ENCODE measurements around the gene ASB2.

Gene ASB2

GRCh38 chr14:94016446-94016976 is 40.1 kb upstream of the ASB2 start:
- Histone ChIP-seq H3K27ac (ENCODE audit: low read length) (no peak overlapping the region), H3K79me2 (ENCODE audit: insufficient read depth, low read length) (no peaks in the 10 kb centered on the region), H3K4me2 (ENCODE audit: insufficient read depth, low read length) (no peak overlapping the region), H3K27me3 (ENCODE audit: insufficient read depth, low read length, poor library complexity) (peaks cover 5% of the 10 kb centered on the region), H2AFZ (ENCODE audit: low read depth, low read length) (no peak overlapping the region), H3K9me3 (ENCODE audit: insufficient read depth, low read length, severe bottlenecking) (no peaks in the 10 kb centered on the region), H3K4me1 (ENCODE audit: insufficient read depth, low read length) (no peaks in the 10 kb centered on the region), H3K4me3 (ENCODE audit: low read depth in 1 of 2, low read length in 2 of 2) (no peak overlapping the region), H3K36me3 (ENCODE audit: insufficient read depth, low read length) (no peaks in the 10 kb centered on the region), H4K20me1 (ENCODE audit: insufficient read depth, low read length) (peaks cover 4% of the 10 kb centered on the region; the same call in 1 of the 2 replicates), H3K9ac (ENCODE audit: low read depth, low read length) (no peak overlapping the region)
- no peak for ATAC-seq (ENCODE audit: insufficient read depth, low read depth)
- DNase-seq, result no peak
- TF ChIP-seq CTCF (IDR thresholded peaks at IDR 0.05; ENCODE audit: borderline replicate concordance, extremely low read depth, low read length, poor library complexity, severe bottlenecking) (no peak), EZH2 (IDR thresholded peaks at IDR 0.05; ENCODE audit: borderline replicate concordance, low read depth, low read length, severe bottlenecking) (no peak)

- TF ChIP-seq EZH2 (IDR thresholded peaks at IDR 0.05; ENCODE audit: borderline replicate concordance, low read depth, low read length, severe bottlenecking), result no peak
- no peak for TF ChIP-seq CTCF (IDR thresholded peaks at IDR 0.05; ENCODE audit: borderline replicate concordance, extremely low read depth, low read length, poor library complexity, severe bottlenecking)
- Histone ChIP-seq H3K36me3 (ENCODE audit: insufficient read depth, low read length) (no peaks in the 10 kb centered on the region), H3K9ac (ENCODE audit: low read depth, low read length) (no peak overlapping the region), H4K20me1 (ENCODE audit: insufficient read depth, low read length) (peaks cover 2% of the 10 kb centered on the region; the same call in 1 of the 2 replicates), H3K27ac (ENCODE audit: low read length) (no peak overlapping the region), H3K4me3 (ENCODE audit: low read depth in 1 of 2, low read length in 2 of 2) (no peak overlapping the region), H3K4me2 (ENCODE audit: insufficient read depth, low read length) (no peak overlapping the region), H3K4me1 (ENCODE audit: insufficient read depth, low read length) (no peaks in the 10 kb centered on the region), H3K9me3 (ENCODE audit: insufficient read depth, low read length, severe bottlenecking) (no peaks in the 10 kb centered on the region), H2AFZ (ENCODE audit: low read depth, low read length) (no peak overlapping the region), H3K79me2 (ENCODE audit: insufficient read depth, low read length) (no peaks in the 10 kb centered on the region), H3K27me3 (ENCODE audit: insufficient read depth, low read length, poor library complexity) (peaks cover 5% of the 10 kb centered on the region)
- no peak for DNase-seq
- no peak for ATAC-seq (ENCODE audit: insufficient read depth, low read depth)
Observed at GRCh38 chr14:94015223-94015622, 38.9 kb upstream of the ASB2 start.

- H3K4me1 ChIP-seq (ENCODE audit: insufficient read depth, low read length), result no peaks in the 10 kb centered on the region
- H3K27me3 ChIP-seq (ENCODE audit: insufficient read depth, low read length, poor library complexity), result peaks cover 5% of the 10 kb centered on the region
- TF ChIP-seq EZH2 (IDR thresholded peaks at IDR 0.05; ENCODE audit: borderline replicate concordance, low read depth, low read length, severe bottlenecking) (no peak), CTCF (IDR thresholded peaks at IDR 0.05; ENCODE audit: borderline replicate concordance, extremely low read depth, low read length, poor library complexity, severe bottlenecking) (no peak)
- no peak overlapping the region for H3K4me2 ChIP-seq (ENCODE audit: insufficient read depth, low read length)
- no peaks in the 10 kb centered on the region for H3K79me2 ChIP-seq (ENCODE audit: insufficient read depth, low read length)
- H3K9ac ChIP-seq (ENCODE audit: low read depth, low read length), result no peak overlapping the region
- H3K9me3 ChIP-seq (ENCODE audit: insufficient read depth, low read length, severe bottlenecking), result no peaks in the 10 kb centered on the region
- no peak overlapping the region for H3K4me3 ChIP-seq (ENCODE audit: low read depth in 1 of 2, low read length in 2 of 2)
- no peak overlapping the region for H3K27ac ChIP-seq (ENCODE audit: low read length)
- H2AFZ ChIP-seq (ENCODE audit: low read depth, low read length), result no peak overlapping the region
- DNase-seq (no peak), ATAC-seq (ENCODE audit: insufficient read depth, low read depth) (no peak)
- H3K36me3 ChIP-seq (ENCODE audit: insufficient read depth, low read length), result no peaks in the 10 kb centered on the region
- H4K20me1 ChIP-seq (ENCODE audit: insufficient read depth, low read length), result peaks cover 2% of the 10 kb centered on the region; the same call in 1 of the 2 replicates
Observed at GRCh38 chr14:94014382-94014781, 38.0 kb upstream of the ASB2 start.

Measured in DND-41 (cell line).